ENCODE measurements around the gene IGF2.

GRCh38 chr11:2143799-2144543, 4.8 kb upstream of the IGF2 start:
- TF ChIP-seq POLR2A (IDR thresholded peaks at IDR 0.05; ENCODE audit: extremely low read depth, insufficient read length) (no peak), CTCF (IDR thresholded peaks at IDR 0.05; ENCODE audit: low read depth, low read length) (no peak), MAX (IDR thresholded peaks at IDR 0.05; ENCODE audit: low read depth, low read length) (no peak), MYC (IDR thresholded peaks at IDR 0.05; ENCODE audit: low read depth, low read length) (no peak)
